ENCODE results near the gene EIF4E3. TPM values are rescaled to one million over a fixed set of nuclear protein-coding genes. Genes with fewer than 3 reads are reported as not detected.
A peak's percentile ranks its signal among the peaks of the same experiment; 100 is the strongest.

EIF4E3 gene
- total and polyA plus RNA-seq, 3 experiments from 2014 or later = 22.2 to 50.5 (median 24.1) TPM

DNA sequence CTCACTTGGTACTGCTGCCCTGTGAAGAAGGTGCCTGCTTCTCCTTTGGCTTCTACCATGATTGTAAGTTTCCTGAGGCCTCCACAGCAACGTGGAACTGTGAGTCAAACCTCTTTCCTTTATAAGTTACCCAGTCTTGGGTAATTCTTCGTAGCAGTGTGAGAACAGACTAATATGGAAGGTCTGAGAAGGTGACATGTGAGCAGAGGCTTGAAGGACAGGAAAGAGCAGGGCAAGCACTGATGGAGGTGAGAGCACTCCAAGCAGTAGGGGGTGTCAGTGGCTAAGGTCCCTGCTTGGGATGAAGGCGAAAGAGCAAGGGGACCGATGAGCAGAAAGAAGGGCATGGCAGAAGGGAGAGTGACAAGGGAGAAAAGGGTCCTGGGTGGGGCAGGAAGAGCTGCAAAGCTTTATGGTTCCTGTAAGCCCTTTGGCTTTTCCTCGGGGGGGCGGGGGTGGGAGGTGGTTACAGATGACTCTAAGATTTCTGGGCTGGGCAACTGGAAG, 3.5 kb downstream of the EIF4E3 start:
- Histone ChIP-seq H3K36me3 (ENCODE audit: insufficient read depth, low read length) (no peaks in the 10 kb centered on the region), H3K27me3 (ENCODE audit: insufficient read depth, low read length, poor library complexity, severe bottlenecking) (no peaks in the 10 kb centered on the region), H3K27ac (ENCODE audit: low read depth, low read length) (peak overlapping the region; percentile 48), H3K9me3 (ENCODE audit: low read length) (no peaks in the 10 kb centered on the region), H3K4me3 (ENCODE audit: low read length) (peak overlapping the region; percentile 55), H3K4me1 (ENCODE audit: insufficient read depth, low read length) (peaks cover 81% of the 10 kb centered on the region)
- peaks cover 79 to 89% (median 86%) of the 10 kb centered on the region in 3 donors for H3K4me1 Mint-ChIP-seq
- peaks cover 0 to 1% of the 10 kb centered on the region in 2 donors for H3K27me3 Mint-ChIP-seq
- peaks cover 0 to 32% (median 12%) of the 10 kb centered on the region in 3 donors for H3K36me3 Mint-ChIP-seq
- H3K27ac Mint-ChIP-seq = peak overlapping the region; percentile 87 to 99 (median 94)
- POLR2A ChIA-PET = interaction anchor here (0.5 kb wide), 1 partner anchor 179 kb away, joined by 3 read pairs; no protein-coding TSS in a partner anchor
- CTCF ChIA-PET = interaction anchor here (2.2 to 2.8 kb wide), 2 partner anchors 8 to 137 kb away, joined by 5 to 18 read pairs; no protein-coding TSS in a partner anchor
- H3K9me3 Mint-ChIP-seq = no peaks in the 10 kb centered on the region
- peak overlapping the region; percentile 79 to 98 (median 90) for H3K4me3 Mint-ChIP-seq
- DNase-seq = peak in 4 of 5 donors; percentile 13 to 61 (median 46)

DNA sequence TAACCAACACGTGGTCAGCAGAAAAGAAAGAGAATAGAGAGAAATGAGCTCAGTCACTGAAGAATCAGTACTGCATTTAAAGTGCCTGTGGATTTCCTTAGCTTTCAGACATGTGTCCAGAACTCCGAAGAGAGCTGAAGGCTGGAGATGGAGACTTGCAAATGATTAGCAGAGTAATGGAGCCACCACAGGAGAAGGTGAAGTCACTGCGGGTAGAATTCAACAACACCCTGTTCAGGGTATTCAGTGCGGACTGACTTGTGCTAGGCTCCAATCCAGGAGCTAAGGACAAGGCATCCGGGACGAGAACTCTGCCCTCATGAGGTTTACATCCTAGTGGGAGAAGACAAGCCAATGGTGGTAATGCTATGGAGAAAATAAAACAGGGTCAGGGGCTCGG, 4.2 kb downstream of the EIF4E3 start:
- Histone ChIP-seq H3K4me1 (ENCODE audit: insufficient read depth, low read length) (peaks cover 77% of the 10 kb centered on the region), H3K9me3 (ENCODE audit: low read length) (no peaks in the 10 kb centered on the region), H3K4me3 (ENCODE audit: low read length) (peak overlapping the region; percentile 55), H3K36me3 (ENCODE audit: insufficient read depth, low read length) (no peaks in the 10 kb centered on the region), H3K27me3 (ENCODE audit: insufficient read depth, low read length, poor library complexity, severe bottlenecking) (no peaks in the 10 kb centered on the region), H3K27ac (ENCODE audit: low read depth, low read length) (no peak overlapping the region)
- ChIA-PET POLR2A (no interaction called here), CTCF (interaction anchor here (0.6 to 2.8 kb wide), 4 partner anchors 9 to 138 kb away, joined by 3 to 18 read pairs (median 6); no protein-coding TSS in a partner anchor)
- DNase-seq = no peak
- Mint-ChIP-seq H3K27ac (peak overlapping the region; percentile 87 to 99 (median 94)), H3K4me3 (peak overlapping the region; percentile 59 to 98 (median 90)), H3K4me1 (peaks cover 78 to 89% (median 85%) of the 10 kb centered on the region in 3 donors), H3K36me3 (peaks cover 0 to 30% (median 12%) of the 10 kb centered on the region in 3 donors), H3K27me3 (peaks cover 0 to 1% of the 10 kb centered on the region in 2 donors), H3K9me3 (no peaks in the 10 kb centered on the region)

GRCh38 chr3:71718072-71718471, 7.1 kb downstream of the EIF4E3 start:
- Histone ChIP-seq H3K9me3 (ENCODE audit: low read length) (no peaks in the 10 kb centered on the region), H3K4me1 (ENCODE audit: insufficient read depth, low read length) (peaks cover 78% of the 10 kb centered on the region), H3K4me3 (ENCODE audit: low read length) (peak overlapping the region; percentile 7), H3K27me3 (ENCODE audit: insufficient read depth, low read length, poor library complexity, severe bottlenecking) (no peaks in the 10 kb centered on the region), H3K36me3 (ENCODE audit: insufficient read depth, low read length) (no peaks in the 10 kb centered on the region), H3K27ac (ENCODE audit: low read depth, low read length) (no peak overlapping the region)
- CTCF ChIA-PET = interaction anchor here (0.9 to 1.4 kb wide), 4 partner anchors 11 to 157 kb away, joined by 3 to 4 read pairs (median 4); no protein-coding TSS in a partner anchor
- H3K4me1 Mint-ChIP-seq = peaks cover 91 to 100% (median 98%) of the 10 kb centered on the region in 3 donors
- H3K9me3 Mint-ChIP-seq = no peaks in the 10 kb centered on the region
- H3K27ac Mint-ChIP-seq = peak overlapping the region; percentile 57 to 96 (median 90)
- H3K4me3 Mint-ChIP-seq = peak overlapping the region; percentile 34 to 73 (median 57)
- H3K36me3 Mint-ChIP-seq = peaks cover 0 to 21% (median 12%) of the 10 kb centered on the region in 3 donors
- DNase-seq = peak in 4 of 5 donors; percentile 33 to 83 (median 46)
- H3K27me3 Mint-ChIP-seq = peaks cover 0 to 1% of the 10 kb centered on the region in 2 donors
- POLR2A ChIA-PET = no interaction called here

GRCh38 chr3:71714595-71714994, 10.6 kb downstream of the EIF4E3 start:
- peaks cover 8% of the 10 kb centered on the region for H3K36me3 ChIP-seq (ENCODE audit: insufficient read depth, low read length)
- ChIA-PET POLR2A (no interaction called here), CTCF (interaction anchor here (1.6 kb wide), 2 partner anchors 10 to 13 kb away, joined by 4 to 6 read pairs; no protein-coding TSS in a partner anchor)
- no peak overlapping the region for H3K27ac ChIP-seq (ENCODE audit: low read depth, low read length)
- peaks cover 0 to 1% of the 10 kb centered on the region in 2 donors for H3K27me3 Mint-ChIP-seq
- H3K9me3 Mint-ChIP-seq = no peaks in the 10 kb centered on the region
- no peaks in the 10 kb centered on the region for H3K27me3 ChIP-seq (ENCODE audit: insufficient read depth, low read length, poor library complexity, severe bottlenecking)
- H3K36me3 Mint-ChIP-seq = peaks cover 0 to 27% (median 5%) of the 10 kb centered on the region in 3 donors
- peak overlapping the region in 2 of 7 donors; percentile 5 to 6 for H3K4me3 Mint-ChIP-seq
- H3K9me3 ChIP-seq (ENCODE audit: low read length) = no peaks in the 10 kb centered on the region
- DNase-seq = no peak
- peaks cover 74% of the 10 kb centered on the region for H3K4me1 ChIP-seq (ENCODE audit: insufficient read depth, low read length)
- H3K27ac Mint-ChIP-seq = peak overlapping the region; percentile 12 to 76 (median 36)
- no peak overlapping the region for H3K4me3 ChIP-seq (ENCODE audit: low read length)
- peaks cover 90 to 100% (median 98%) of the 10 kb centered on the region in 3 donors for H3K4me1 Mint-ChIP-seq

DNA sequence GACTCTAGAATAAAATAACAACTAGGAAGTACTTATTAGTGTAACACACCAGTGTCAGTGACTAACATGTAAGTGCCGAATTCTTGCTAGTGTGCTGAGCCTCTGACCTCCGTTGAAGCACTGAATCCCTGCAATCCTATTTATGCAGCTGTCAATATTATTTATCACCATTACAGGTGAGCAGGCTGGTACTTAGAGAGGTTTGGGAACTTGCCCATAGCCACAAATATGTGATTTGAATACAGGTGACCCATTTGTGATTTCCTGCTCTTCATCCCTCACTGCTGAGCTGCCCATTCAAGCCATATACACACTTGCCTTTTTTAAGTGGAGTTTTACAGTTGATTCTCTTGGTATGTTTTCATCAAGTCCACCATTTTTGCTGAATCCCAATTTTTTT, 12.2 kb downstream of the EIF4E3 start:
- no peak overlapping the region for H3K4me3 ChIP-seq (ENCODE audit: low read length)
- no peak for DNase-seq
- no peaks in the 10 kb centered on the region for H3K9me3 ChIP-seq (ENCODE audit: low read length)
- Mint-ChIP-seq H3K27me3 (no peaks in the 10 kb centered on the region), H3K9me3 (no peaks in the 10 kb centered on the region), H3K36me3 (peaks cover 0 to 39% (median 4%) of the 10 kb centered on the region in 3 donors), H3K4me3 (peak overlapping the region in 2 of 7 donors; percentile 17 to 25), H3K27ac (peak overlapping the region in 7 of 8 donors; percentile 13 to 87 (median 70)), H3K4me1 (peaks cover 86 to 100% (median 98%) of the 10 kb centered on the region in 3 donors)
- no peaks in the 10 kb centered on the region for H3K27me3 ChIP-seq (ENCODE audit: insufficient read depth, low read length, poor library complexity, severe bottlenecking)
- H3K27ac ChIP-seq (ENCODE audit: low read depth, low read length) = no peak overlapping the region
- peaks cover 16% of the 10 kb centered on the region for H3K36me3 ChIP-seq (ENCODE audit: insufficient read depth, low read length)
- CTCF ChIA-PET = interaction anchor here (0.7 to 1.6 kb wide), 3 partner anchors 11 to 146 kb away, joined by 3 to 4 read pairs (median 4); no protein-coding TSS in a partner anchor
- peaks cover 63% of the 10 kb centered on the region for H3K4me1 ChIP-seq (ENCODE audit: insufficient read depth, low read length)
- POLR2A ChIA-PET = no interaction called here

- Mint-ChIP-seq H3K9me3 (no peaks in the 10 kb centered on the region), H3K4me1 (peaks cover 79 to 97% (median 95%) of the 10 kb centered on the region in 3 donors), H3K27ac (peak overlapping the region in 7 of 8 donors; percentile 30 to 85 (median 66)), H3K27me3 (no peaks in the 10 kb centered on the region), H3K4me3 (peak overlapping the region in 2 of 7 donors; percentile 11 to 29), H3K36me3 (peaks cover 0 to 54% (median 12%) of the 10 kb centered on the region in 3 donors)
- no peaks in the 10 kb centered on the region for H3K27me3 ChIP-seq (ENCODE audit: insufficient read depth, low read length, poor library complexity, severe bottlenecking)
- H3K9me3 ChIP-seq (ENCODE audit: low read length) = no peaks in the 10 kb centered on the region
- H3K36me3 ChIP-seq (ENCODE audit: insufficient read depth, low read length) = peaks cover 22% of the 10 kb centered on the region
- ChIA-PET POLR2A (no interaction called here), CTCF (interaction anchor here (0.6 to 3.5 kb wide), 17 partner anchors 9 to 1110 kb away, joined by 3 to 24 read pairs (median 4); no protein-coding TSS in a partner anchor)
- H3K4me3 ChIP-seq (ENCODE audit: low read length) = no peak overlapping the region
- no peak overlapping the region for H3K27ac ChIP-seq (ENCODE audit: low read depth, low read length)
- DNase-seq = peak in 2 of 5 donors; percentile 41 to 45
- H3K4me1 ChIP-seq (ENCODE audit: insufficient read depth, low read length) = peaks cover 46% of the 10 kb centered on the region
Measured at GRCh38 chr3:71710906-71711494, 14.2 kb downstream of the EIF4E3 start.

GRCh38 chr3:71709908-71710511, 15.2 kb downstream of the EIF4E3 start:
- H3K27me3 Mint-ChIP-seq = no peaks in the 10 kb centered on the region
- H3K27ac Mint-ChIP-seq = peak overlapping the region in 7 of 8 donors; percentile 60 to 78 (median 64)
- Histone ChIP-seq H3K27ac (ENCODE audit: low read depth, low read length) (no peak overlapping the region), H3K27me3 (ENCODE audit: insufficient read depth, low read length, poor library complexity, severe bottlenecking) (no peaks in the 10 kb centered on the region), H3K4me3 (ENCODE audit: low read length) (no peak overlapping the region), H3K4me1 (ENCODE audit: insufficient read depth, low read length) (peaks cover 44% of the 10 kb centered on the region), H3K9me3 (ENCODE audit: low read length) (no peaks in the 10 kb centered on the region), H3K36me3 (ENCODE audit: insufficient read depth, low read length) (peaks cover 26% of the 10 kb centered on the region)
- POLR2A ChIA-PET = no interaction called here
- DNase-seq = no peak
- H3K9me3 Mint-ChIP-seq = no peaks in the 10 kb centered on the region
- peaks cover 78 to 97% (median 95%) of the 10 kb centered on the region in 3 donors for H3K4me1 Mint-ChIP-seq
- CTCF ChIA-PET = interaction anchor here (0.8 to 3.5 kb wide), 5 partner anchors 20 to 168 kb away, joined by 3 to 24 read pairs (median 4); no protein-coding TSS in a partner anchor
- peaks cover 0 to 62% (median 13%) of the 10 kb centered on the region in 3 donors for H3K36me3 Mint-ChIP-seq
- H3K4me3 Mint-ChIP-seq = peak overlapping the region in 4 of 7 donors; percentile 17 to 59 (median 36)

Measured in CD8-positive, alpha-beta memory T cell (primary cell).